Adrenal gland (tissue), 12 donors: ENCODE results near the gene ANKRD40CL. TPM values are rescaled to one million over a fixed set of nuclear protein-coding genes. Genes with fewer than 3 reads are reported as not detected.
"Not testable (repeated sequence)": the region's sequence is repeated elsewhere in the genome, so short reads cannot be mapped to it uniquely, and the experiment has no call there.

ENCODE experiments used
- DNase-seq, 7 donors: peaks; one replicate each; pipeline ENCODE4 v3.0.0-alpha.2; 2019 to 2020
- H3K27ac ChIP-seq, 5 donors: fragments of 200-600 bp; sonication (generic) in 4 of 5; 1 replicate in 3 of 5; 2 replicates in 2 of 5; pipeline versions ENCODE4 v1.5.1 to v1.8.0; 2016 to 2020; ENCODE audit warnings: mild to moderate bottlenecking in 1 of 5
- H3K27me3 ChIP-seq: fragments of 200-600 bp; 2 replicates; pipeline ENCODE4 v1.8.0; 2021
- H3K36me3 ChIP-seq, 2 donors: fragments of 200-600 bp; replicated peaks in 1 of 2; 1 replicate in 1 of 2; 2 replicates in 1 of 2; pipeline versions ENCODE4 v1.5.1 to v1.8.0; 2018 to 2022
- H3K4me1 ChIP-seq, 2 donors: fragments of 200-600 bp; replicated peaks in 1 of 2; 1 replicate in 1 of 2; 2 replicates in 1 of 2; pipeline versions ENCODE4 v1.5.1 to v1.8.0; 2018 to 2021
- H3K4me3 ChIP-seq, 4 donors: fragments of 200-600 bp; sonication (generic) in 3 of 4; one replicate each; pipeline ENCODE4 v1.5.1; 2016 to 2018
- H3K9me3 ChIP-seq, 3 donors: fragments of 200-600 bp; sonication (generic) in 1 of 3; replicated peaks in 1 of 3; 1 replicate in 2 of 3; 2 replicates in 1 of 3; pipeline versions ENCODE4 v1.5.1 to v1.8.0; 2016 to 2021
- CTCF ChIP-seq, 6 experiments: fragments of 450-650 bp in 4 of 6; fragments of 200-600 bp in 2 of 6; sonication (generic) in 1 of 6; IDR thresholded peaks; 1 replicate in 5 of 6; 2 replicates in 1 of 6; pipeline versions ENCODE4 v1.5.1 to v1.8.0; 2016 to 2021; ENCODE audit warnings: antibody characterized with exemption in 6 of 6, mild to moderate bottlenecking in 2 of 6, moderate library complexity in 1 of 6
- POLR2A ChIP-seq, 2 donors: fragments of 450-650 bp; IDR thresholded peaks; one replicate each; pipeline ENCODE4 v1.6.1; 2017; ENCODE audit warnings: antibody characterized with exemption in 2 of 2, mild to moderate bottlenecking in 2 of 2, moderate library complexity in 1 of 2
- WGBS, 4 donors: extraction: QIAGEN DNeasy Blood & Tissue Kit in 2 of 4; methylation state at CpG; one replicate each; pipeline versions ENCODE4 v1.1.5 to v1.1.7; 2013 to 2017; 5-methylcytosine and 5-hydroxymethylcytosine counted together
- intact Hi-C, 2 donors: fragments of 100-400 bp; cut with DNase I; formaldehyde crosslinking; loops; one replicate each; pipeline versions ENCODE4 v1.14.1 to v1.15.0; 2022 to 2023
- polyA plus RNA-seq, 3 donors: library from polyadenylated mRNA; stranded (reverse); fragments of 200-250 nt in 2 of 3; fragments of 350-450 nt in 1 of 3; fragmentation: Illumina TruSeq in 1 of 3; extraction: RNeasy Lipid Tissue Mini Kit (QIAGEN cat#74804) in 1 of 3; gene quantifications; one replicate each; pipeline ENCODE4 v1.2.3, GENCODE V29; 2013 to 2014
- total RNA-seq, 9 donors: library from RNA; depleted of rRNA in 4 of 9; stranded (reverse); fragments of >200 nt in 4 of 9; fragments of 120-200 nt in 1 of 9; fragmentation: NEBNext Ultra II Directional in 1 of 9; extraction: Animal tissue kit (Norgen Biotek cat#: 25700) in 1 of 9; gene quantifications; one replicate each; pipeline versions ENCODE4 v1.1.0 to v1.2.4, GENCODE V29; 2013 to 2023
- donor health status: healthy with polysubstance abuse.
- donor health status: Bipolar disorder and iron deficiency.
- donor health status: DM: yes; HTN: yes; CAD: no.
- donor health status: DM: no; HTN: no; CAD: no.
- donor health status: DM: no; HTN: no; CAD: no.
- donor health status: DM: yes; HTN: yes; CAD: no.

Gene ANKRD40CL
- total and polyA plus RNA-seq, 12 donors = not detected

- Histone ChIP-seq H3K4me3 (no peak overlapping the region), H3K27ac (no peak overlapping the region), H3K27me3 (no peaks in the 10 kb centered on the region), H3K9me3 (no peaks in the 10 kb centered on the region), H3K4me1 (no peaks in the 10 kb centered on the region), H3K36me3 (no peaks in the 10 kb centered on the region)
- DNase-seq = no peak
- TF ChIP-seq POLR2A (IDR thresholded peaks at IDR 0.05) (no peak), CTCF (IDR thresholded peaks at IDR 0.05) (no peak)
- 67 to 78% (median 75%) methylated on average over 11 of the region's 11 CpGs for WGBS, 4 donors
- intact Hi-C loops = no loop called here
Measured at GRCh38 chr17:50806141-50806643, 38.9 kb upstream of the ANKRD40CL start.

GRCh38 chr17:50805486-50805885 lies 38.2 kb upstream of the ANKRD40CL start:
- Histone ChIP-seq H3K4me1 (no peaks in the 10 kb centered on the region), H3K27ac (no peak overlapping the region), H3K9me3 (no peaks in the 10 kb centered on the region), H3K4me3 (no peak overlapping the region), H3K36me3 (no peaks in the 10 kb centered on the region), H3K27me3 (no peaks in the 10 kb centered on the region)
- intact Hi-C loops = no loop called here
- no peak for TF ChIP-seq POLR2A (IDR thresholded peaks at IDR 0.05)
- TF ChIP-seq CTCF (IDR thresholded peaks at IDR 0.05) = no peak
- 62 to 90% (median 74%) methylated on average over 2 to 6 of the region's 6 CpGs for WGBS, 4 donors
- DNase-seq = no peak

- WGBS, 4 donors = 90 to 96% (median 94%) methylated on average over 13 of the region's 13 CpGs
- H3K4me1 ChIP-seq, H3K9me3 ChIP-seq, intact Hi-C loops, H3K27me3 ChIP-seq, H3K4me3 ChIP-seq, H3K36me3 ChIP-seq, DNase-seq, H3K27ac ChIP-seq: not testable (repeated sequence)
Measured at GRCh38 chr17:50804749-50805475, 37.6 kb upstream of the ANKRD40CL start.

GRCh38 chr17:50803676-50804075 lies 36.4 kb upstream of the ANKRD40CL start:
- Histone ChIP-seq H3K4me1 (no peaks in the 10 kb centered on the region), H3K9me3 (no peaks in the 10 kb centered on the region), H3K36me3 (no peaks in the 10 kb centered on the region), H3K4me3 (no peak overlapping the region), H3K27ac (no peak overlapping the region), H3K27me3 (no peaks in the 10 kb centered on the region)
- WGBS, 4 donors = 83 to 87% (median 85%) methylated on average over 6 of the region's 6 CpGs
- intact Hi-C loops = no loop called here
- no peak for TF ChIP-seq CTCF (IDR thresholded peaks at IDR 0.05)
- TF ChIP-seq POLR2A (IDR thresholded peaks at IDR 0.05) = no peak
- DNase-seq = no peak
